ENCODE measurements around the gene NGLY1.

The NGLY1 gene

DNA sequence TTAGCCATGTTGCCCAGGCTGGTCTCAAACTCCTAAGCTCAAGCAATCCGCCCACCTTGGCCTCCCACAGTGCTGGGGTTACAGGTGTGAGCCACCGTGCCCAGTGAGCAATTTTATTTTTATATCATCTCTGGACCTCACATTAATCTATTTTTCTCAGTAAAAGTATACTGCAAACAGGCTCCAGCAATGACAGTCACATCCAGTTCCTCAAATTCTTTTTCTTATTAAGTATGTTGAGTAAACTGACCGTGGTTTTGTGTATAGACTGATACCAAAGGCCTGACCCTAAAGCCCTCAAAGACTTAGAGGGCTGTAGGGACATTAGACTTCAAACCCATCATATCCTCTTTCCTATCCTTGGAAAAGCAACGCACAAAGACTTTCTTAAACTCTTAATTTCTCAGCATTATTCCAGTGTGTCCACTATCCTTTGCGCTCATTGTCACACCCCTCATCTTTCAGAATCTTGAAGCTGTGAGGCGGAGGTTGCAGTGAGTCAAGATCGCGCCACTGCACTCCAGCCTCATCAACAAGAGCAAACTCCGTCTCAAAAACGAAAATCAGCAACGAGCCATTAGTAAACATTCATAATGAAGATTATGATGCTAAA, 2.0 kb downstream of the NGLY1 start:
- DNase-seq (ENCODE audit: extremely low read depth, low read depth) = no peak
- TF ChIP-seq, protein P1, sequence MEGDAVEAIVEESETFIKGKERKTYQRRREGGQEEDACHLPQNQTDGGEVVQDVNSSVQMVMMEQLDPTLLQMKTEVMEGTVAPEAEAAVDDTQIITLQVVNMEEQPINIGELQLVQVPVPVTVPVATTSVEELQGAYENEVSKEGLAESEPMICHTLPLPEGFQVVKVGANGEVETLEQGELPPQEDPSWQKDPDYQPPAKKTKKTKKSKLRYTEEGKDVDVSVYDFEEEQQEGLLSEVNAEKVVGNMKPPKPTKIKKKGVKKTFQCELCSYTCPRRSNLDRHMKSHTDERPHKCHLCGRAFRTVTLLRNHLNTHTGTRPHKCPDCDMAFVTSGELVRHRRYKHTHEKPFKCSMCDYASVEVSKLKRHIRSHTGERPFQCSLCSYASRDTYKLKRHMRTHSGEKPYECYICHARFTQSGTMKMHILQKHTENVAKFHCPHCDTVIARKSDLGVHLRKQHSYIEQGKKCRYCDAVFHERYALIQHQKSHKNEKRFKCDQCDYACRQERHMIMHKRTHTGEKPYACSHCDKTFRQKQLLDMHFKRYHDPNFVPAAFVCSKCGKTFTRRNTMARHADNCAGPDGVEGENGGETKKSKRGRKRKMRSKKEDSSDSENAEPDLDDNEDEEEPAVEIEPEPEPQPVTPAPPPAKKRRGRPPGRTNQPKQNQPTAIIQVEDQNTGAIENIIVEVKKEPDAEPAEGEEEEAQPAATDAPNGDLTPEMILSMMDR (IDR thresholded peaks at IDR 0.05; ENCODE audit: low read depth, low read length, missing control alignments) = no peak
- no peak overlapping the region; the same call in 1 of the 2 replicates for H3K4me3 ChIP-seq (replicated peaks; ENCODE audit: low read depth, low read length)

DNA sequence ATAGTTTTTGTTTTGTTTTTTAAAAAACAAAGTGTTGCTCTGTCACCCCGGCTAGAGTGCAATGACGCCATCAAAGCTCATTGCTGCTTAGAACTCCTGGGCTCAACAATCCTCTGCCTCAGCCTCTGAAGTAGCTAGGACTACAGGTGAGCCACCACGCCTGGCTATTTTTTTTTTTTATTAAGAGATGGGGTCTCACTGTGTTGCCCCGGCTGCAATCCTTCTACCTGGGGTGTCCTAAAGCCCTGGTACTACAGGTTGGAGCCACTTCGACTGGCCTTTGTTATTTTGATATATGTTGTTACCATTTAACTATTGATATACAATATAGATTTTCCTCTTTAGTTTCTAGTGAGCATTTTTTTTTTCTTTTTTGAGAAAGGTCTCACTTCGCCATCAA, 2.6 kb downstream of the NGLY1 start:
- no peak overlapping the region for H3K4me3 ChIP-seq (replicated peaks; ENCODE audit: low read depth, low read length)
- TF ChIP-seq, protein P1 (IDR thresholded peaks at IDR 0.05; ENCODE audit: low read depth, low read length, missing control alignments) = no peak

DNA sequence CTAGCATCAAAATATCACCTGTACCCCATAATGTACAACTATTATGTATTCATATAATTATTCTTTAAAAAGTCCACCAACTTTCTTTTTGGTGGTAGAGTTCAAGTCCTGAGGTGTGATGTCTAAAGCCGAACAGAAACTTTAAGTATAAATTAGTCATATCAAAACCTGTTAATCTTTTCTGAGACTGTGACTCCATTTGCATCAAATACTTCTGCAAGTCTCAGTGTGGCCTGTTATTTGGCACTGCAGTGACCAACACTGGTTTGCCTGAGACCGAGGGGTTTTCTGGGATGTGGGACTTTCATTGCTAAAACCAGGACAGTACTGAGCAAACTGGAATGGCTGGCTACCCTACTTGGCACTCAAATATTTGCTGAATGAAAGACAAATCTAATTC, 7.3 kb downstream of the NGLY1 start:
- TF ChIP-seq, protein P1 (IDR thresholded peaks at IDR 0.05; ENCODE audit: low read depth, low read length, missing control alignments) = no peak
- DNase-seq (ENCODE audit: extremely low read depth, low read depth) = no peak
- H3K4me3 ChIP-seq (replicated peaks; ENCODE audit: low read depth, low read length) = no peak overlapping the region

More for the DNA sequence above, 2.6 kb downstream of the NGLY1 start:
- no peak for DNase-seq (ENCODE audit: extremely low read depth, low read depth)

DNA sequence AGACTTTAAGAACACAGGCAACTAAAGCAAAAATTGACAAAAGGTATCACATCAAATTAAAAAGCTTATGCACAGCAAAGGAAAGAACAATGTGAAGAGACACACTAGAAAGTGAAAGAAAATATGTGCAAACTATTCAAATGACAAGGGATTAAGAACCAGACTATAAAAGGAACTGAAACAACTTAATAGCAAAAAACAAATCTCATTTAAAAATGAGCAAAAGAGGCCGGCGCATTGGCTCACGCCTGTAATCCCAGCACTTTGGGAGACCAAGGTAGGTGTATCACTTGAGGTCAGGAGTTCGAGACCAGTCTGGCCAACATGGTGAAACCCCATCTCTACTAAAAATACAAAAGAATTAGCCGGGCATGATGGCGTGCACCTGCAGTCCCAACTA, 14.4 kb downstream of the NGLY1 start:
- TF ChIP-seq, protein P1 (IDR thresholded peaks at IDR 0.05; ENCODE audit: low read depth, low read length, missing control alignments) = no peak
- H3K4me3 ChIP-seq (replicated peaks; ENCODE audit: low read depth, low read length) = no peak overlapping the region
- no peak for DNase-seq (ENCODE audit: extremely low read depth, low read depth)

DNA sequence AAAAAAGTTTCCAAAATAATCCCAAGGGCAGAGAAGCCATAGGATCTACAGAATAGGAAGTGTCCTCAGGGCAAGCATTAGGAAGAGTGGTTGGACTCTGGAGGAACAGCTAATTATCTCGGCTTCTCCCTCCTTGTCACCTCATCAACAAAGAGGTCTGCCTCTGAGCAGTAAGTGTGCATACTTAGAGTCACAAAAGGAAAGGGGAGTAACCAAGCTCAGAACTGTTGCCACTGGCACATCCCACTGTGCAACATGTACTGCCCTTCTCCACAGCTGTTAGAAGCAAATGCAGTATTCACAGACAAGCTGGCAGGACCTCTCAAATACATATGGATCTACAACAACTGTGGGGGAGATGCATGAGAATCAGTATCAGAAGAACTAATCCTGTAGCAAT, 31.5 kb downstream of the NGLY1 start:
- TF ChIP-seq, protein P1 (IDR thresholded peaks at IDR 0.05; ENCODE audit: low read depth, low read length, missing control alignments) = no peak
- DNase-seq (ENCODE audit: extremely low read depth, low read depth) = no peak
- no peak overlapping the region for H3K4me3 ChIP-seq (replicated peaks; ENCODE audit: low read depth, low read length)

DNA sequence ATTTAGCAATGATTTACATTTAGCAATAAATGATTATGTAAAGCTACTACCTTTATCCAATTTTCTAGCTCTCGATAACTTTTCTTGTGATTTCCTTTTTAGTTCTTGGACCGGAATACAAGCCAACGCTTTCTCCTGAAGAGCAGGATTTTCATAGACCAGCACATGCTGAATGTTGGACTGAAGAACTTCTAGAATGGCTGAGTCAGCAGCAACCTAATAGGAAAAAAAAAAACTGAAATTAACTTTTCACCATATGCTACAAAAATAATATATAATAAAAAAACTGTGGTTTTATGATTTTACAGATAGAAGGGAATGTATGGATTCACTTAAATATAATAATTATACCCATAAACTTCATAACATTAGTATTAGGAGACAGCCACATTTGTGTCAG, 32.2 kb downstream of the NGLY1 start:
- no peak overlapping the region for H3K4me3 ChIP-seq (replicated peaks; ENCODE audit: low read depth, low read length)
- TF ChIP-seq, protein P1 (IDR thresholded peaks at IDR 0.05; ENCODE audit: low read depth, low read length, missing control alignments) = no peak
- DNase-seq (ENCODE audit: extremely low read depth, low read depth) = no peak

DNA sequence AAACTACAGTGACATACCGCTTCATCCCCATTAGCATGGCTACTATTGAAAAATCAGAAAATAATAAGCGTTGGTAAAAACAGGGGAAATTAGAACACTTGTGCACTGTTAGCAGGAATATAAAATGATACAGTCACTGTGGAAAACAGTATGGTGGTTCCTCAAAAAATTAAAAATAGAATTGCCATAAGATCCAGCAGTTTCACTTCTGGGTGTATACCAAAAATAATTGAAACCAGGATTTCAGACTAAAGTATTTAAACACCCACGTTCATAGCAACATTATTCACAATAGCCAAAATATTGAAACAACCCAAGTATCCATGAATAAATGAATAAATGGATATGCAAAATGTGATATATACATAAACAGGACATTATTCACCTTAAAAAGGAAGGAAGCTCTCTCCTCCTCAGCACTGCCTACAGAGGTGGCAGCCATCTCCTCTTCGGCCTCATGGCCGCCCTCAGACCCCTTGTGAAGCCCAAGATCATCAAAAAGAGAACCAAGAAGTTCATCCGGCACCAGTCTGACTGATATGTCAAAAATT, 34.1 kb downstream of the NGLY1 start:
- DNase-seq (ENCODE audit: extremely low read depth, low read depth) = no peak
- TF ChIP-seq, protein P1 (IDR thresholded peaks at IDR 0.05; ENCODE audit: low read depth, low read length, missing control alignments) = no peak
- no peak overlapping the region for H3K4me3 ChIP-seq (replicated peaks; ENCODE audit: low read depth, low read length)
